ENCODE results near the gene IL17RD.

The IL17RD gene

DNA sequence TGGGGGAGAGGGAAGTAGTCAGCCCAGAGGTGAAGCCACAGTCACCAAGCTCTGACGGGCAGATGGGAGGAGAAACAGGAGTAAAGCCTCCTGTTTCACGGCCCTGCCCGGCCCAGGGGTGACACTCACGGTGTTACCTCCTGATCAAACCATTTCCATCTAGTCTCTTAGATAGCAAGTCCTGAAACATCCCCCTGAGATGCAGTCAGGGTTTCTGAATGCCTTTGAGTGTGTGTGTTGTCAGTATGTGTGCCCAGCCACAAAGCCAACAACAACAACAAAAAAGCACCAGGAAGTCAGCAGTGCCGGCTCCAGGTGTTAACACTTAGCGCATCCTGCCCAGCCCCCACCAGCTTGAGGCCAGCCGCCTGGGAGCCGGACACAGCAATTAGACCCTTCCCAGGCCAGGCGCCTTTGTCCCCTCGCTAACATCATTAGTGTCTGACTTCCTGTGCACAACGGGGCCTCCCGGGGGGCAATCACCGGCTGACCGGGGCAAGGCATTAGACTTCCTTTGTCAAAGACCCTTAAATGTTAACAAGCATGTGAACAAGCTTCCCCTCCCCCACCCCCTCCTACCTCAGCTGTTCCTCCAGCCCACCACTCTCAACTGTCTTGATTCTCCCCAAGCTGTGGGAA lies 34.5 kb downstream of the IL17RD start:
- DNase-seq (ENCODE audit: low spot score): peak; percentile 83

- no peak for DNase-seq (ENCODE audit: low spot score)
These were observed 36.1 kb downstream of the IL17RD start for GRCh38 chr3:57128826-57129667.

GRCh38 chr3:57127891-57128518 lies 37.1 kb downstream of the IL17RD start:
- peak; percentile 39 for DNase-seq (ENCODE audit: low spot score)

GRCh38 chr3:57126244-57126643 lies 38.9 kb downstream of the IL17RD start:
- peak; percentile 43 for DNase-seq (ENCODE audit: low spot score)

DNA sequence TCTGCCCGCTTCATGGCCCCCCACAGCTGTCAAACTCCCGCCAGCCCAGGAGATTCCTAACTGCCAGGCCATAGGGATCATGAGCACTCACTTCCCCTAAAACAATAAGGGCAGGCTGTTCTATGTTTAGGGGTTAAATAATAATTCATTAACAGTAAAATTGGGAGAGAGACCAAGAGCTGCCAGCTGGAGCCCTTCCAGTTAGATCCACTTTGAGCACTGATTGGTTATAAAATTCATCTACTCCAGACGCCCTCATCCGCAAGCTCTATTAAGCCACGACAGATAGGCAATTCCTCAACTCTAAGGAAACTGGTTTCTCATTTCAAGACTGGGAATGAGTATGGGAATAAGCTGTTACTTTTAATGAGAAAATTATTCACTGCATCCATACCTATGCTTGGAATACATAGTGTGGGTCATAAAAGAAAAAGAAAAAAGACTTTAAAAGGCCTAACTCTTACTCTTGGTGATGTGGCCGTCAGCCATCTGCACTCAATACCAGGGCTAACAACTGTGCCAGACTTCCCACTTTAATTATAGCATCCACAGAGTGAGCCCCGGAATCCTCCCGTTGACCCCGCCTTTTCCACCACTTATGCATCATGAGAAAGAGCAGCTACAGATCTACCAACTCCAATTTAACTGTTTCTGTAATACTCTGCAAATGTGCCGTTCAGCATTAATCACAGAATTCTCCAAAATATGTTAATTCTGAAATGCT lies 44.5 kb downstream of the IL17RD start:
- no peak for DNase-seq (ENCODE audit: low spot score)

DNA sequence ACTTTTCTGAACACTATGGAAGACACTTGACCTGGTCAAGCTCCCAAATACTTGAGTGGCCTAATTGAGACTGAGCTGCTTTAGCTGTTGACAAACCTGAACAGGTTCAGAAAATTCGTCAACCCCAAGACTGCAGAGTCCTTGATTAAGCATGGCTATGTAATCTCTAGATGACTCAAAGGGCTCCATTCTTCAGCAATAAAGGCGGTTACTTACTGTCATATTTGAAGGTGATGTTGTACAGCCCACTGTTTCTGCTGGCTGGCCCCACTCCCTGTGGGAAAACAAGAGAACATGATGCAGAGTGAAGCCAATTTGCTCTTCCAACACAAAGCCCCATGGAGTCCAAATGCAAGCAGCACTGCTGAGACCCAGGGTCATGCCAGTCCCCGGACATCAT lies 45.1 kb downstream of the IL17RD start:
- DNase-seq (ENCODE audit: low spot score): no peak

- no peak for DNase-seq (ENCODE audit: low spot score)
These were observed 46.9 kb downstream of the IL17RD start for GRCh38 chr3:57118254-57118653.

- DNase-seq (ENCODE audit: low spot score): no peak
These were observed 48.7 kb downstream of the IL17RD start for GRCh38 chr3:57116501-57116900.

DNA sequence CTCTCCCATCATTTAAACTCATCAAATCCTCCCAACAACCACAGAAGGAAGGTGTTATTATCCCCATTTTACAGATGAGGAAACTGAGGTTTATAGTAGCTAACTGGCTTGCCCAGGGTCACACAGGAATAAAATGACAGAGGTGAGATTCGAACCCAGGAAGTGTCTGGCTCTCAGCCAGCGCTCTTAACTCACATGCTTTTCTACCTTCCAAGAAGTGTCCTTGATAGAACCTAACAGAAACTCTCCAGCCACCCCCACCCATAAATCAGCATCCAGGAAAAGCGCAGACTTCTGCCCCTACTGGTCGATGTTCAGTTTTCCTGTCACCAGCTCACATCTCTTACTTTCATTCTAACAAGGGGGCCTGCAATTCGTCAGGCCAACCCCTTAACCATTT lies 52.9 kb downstream of the IL17RD start:
- peak; percentile 74 for DNase-seq (ENCODE audit: low spot score)

- peak; percentile 80 for DNase-seq (ENCODE audit: low spot score)
These were observed 54.4 kb downstream of the IL17RD start for GRCh38 chr3:57110798-57111197.

- peak; percentile 71 for DNase-seq (ENCODE audit: low spot score)
These were observed 54.9 kb downstream of the IL17RD start for GRCh38 chr3:57110214-57110613.

GRCh38 chr3:57109437-57110199 lies 55.5 kb downstream of the IL17RD start:
- DNase-seq (ENCODE audit: low spot score): peak; percentile 31

DNA sequence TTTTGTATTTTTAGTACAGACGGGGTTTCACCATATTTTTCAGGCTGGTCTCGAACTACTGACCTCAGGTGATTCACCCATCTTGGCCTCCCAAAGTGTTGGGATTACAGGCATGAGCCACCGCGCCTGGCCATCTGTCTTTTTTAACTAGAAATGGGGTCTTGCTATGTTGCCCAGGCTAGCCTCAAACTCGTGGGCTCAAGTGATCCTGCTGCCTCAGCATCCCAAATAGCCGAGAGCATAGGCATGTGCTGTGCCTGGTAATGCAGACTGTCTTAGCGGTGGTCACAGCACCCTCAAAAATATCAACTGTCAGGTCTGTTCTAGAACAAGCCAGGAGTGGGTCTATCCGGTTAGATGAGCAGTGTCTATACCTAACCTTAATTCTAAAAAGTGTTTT lies 56.5 kb downstream of the IL17RD start:
- no peak for DNase-seq (ENCODE audit: low spot score)

DNA sequence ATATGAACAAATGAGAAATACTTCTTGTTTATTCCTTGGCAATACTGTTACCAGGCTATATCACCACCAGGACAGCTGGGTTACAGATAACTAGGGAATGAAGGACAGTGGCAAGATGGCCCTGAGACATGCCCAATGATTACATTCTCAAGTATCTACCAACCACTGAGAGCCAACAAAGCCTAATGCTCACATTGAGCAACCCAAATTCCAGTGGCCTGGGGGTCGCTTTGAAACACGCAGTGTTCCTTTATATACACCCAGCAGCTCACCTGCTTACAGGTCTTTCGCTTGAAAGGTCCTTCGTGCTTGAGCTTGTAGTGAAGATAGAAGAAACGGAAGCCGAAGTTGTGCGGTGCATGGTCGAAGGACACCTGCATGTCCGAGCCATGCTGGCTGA lies 59.6 kb downstream of the IL17RD start:
- no peak for DNase-seq (ENCODE audit: low spot score)

GRCh38 chr3:57100046-57100695 lies 65.0 kb downstream of the IL17RD start:
- DNase-seq (ENCODE audit: low spot score): peak; percentile 83

DNA sequence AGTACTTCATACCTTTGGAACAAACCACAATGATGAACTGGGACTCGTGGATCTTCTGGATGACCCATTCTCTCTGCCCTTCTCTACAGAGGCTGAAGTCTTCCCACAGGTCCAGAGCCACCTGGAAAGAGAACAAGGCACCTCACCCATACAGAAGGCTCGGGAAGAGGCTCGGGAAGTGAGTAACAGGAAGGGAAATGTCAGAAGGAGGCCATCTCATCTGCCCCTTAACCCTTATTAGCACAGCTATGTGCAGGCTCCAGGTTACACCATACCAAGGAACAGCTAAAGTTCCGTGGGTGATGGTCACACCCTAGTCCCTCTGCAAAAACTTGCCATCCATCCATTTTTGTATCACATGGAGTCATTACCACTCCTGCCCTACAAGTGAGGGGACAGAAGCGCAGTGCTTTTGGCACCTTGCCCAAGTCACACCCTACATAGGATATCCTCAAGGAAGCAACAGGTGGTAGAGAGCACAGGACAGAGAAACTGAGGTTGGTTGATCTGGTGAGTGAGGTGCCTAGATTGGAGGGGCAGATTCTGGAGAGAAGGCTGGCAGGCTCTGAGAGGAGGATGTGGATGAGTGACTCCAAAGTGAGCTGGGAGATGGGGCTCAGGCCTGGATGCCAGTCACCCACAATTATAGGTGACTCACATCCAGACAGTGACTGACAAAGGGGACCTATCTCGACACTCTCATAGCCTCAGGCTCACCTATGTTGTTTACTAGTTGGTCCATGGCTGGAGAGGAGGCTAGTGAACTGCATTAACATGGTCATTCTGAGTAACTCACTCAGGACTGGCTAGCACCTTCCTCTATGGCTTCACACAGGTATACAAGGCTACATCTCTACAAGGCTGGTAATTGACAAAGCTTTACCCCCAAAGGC lies 66.5 kb downstream of the IL17RD start:
- no peak for DNase-seq (ENCODE audit: low spot score)

DNA sequence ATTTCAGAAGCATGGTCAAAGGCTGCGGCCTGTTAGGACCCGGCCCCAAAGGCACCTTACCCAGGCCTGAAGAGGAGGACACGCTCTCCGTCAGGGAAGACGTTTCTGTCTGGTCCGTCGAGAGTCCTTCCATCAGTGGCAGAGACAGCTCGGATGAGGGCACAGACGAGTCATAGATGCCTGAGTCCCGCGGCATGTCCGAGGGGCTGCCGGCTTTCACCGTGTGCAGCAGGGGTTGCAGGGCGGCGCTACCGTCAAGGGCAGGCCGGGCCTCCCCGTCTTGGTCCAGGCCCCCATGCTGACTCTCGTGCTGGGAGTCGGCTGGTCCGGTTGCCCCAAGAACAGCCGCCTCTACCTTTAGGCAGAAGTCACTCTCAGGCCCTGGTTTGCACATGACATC lies 67.6 kb downstream of the IL17RD start:
- DNase-seq (ENCODE audit: low spot score): no peak

DNA sequence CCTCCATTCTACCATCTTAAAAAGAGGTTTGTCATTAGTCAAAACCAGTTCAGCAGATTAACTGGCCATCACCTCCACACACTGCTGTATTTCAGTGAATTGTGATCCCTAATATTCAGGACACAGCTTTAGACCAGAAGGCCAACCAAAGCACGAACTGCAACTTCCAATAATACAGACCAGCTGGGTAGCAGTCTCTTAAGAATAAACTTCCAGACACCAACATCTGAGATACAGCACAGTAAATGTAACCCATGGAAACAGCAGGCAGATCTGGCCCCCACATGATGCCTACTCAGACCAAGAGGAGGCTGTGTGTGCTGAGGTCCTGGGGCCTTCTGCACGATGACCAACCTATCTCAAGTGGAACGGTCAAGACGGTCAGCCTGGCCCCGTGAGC lies 69.8 kb downstream of the IL17RD start:
- DNase-seq (ENCODE audit: low spot score): no peak

- DNase-seq (ENCODE audit: low spot score): no peak
These were observed 70.6 kb downstream of the IL17RD start for GRCh38 chr3:57094575-57094974.

GRCh38 chr3:57093971-57094535 lies 71.1 kb downstream of the IL17RD start:
- no peak for DNase-seq (ENCODE audit: low spot score)
